ENCODE measurements around the gene ZNF511. TPM values are rescaled to one million over a fixed set of nuclear protein-coding genes. Genes with fewer than 3 reads are reported as not detected.

ZNF511 gene
- polyA plus RNA-seq, 3 donors: 33.1 to 52.8 (median 40.8) TPM

Other genes with a start within 250 kb of the ZNF511 start
- 1 to 10 TPM; 1.3 to 2.4 (median 1.9) TPM for gene ADGRA1, start 221.0 kb upstream of the ZNF511 start, polyA plus RNA-seq (ENCODE audit: insufficient read length in 3 of 3)
- 10 to 100 TPM in 2 of 3 donors, 1 to 10 TPM in 1; 7.0 to 10.3 (median 10.1) TPM for gene KNDC1, start 148.7 kb upstream of the ZNF511 start, polyA plus RNA-seq (ENCODE audit: insufficient read length in 3 of 3)
- under 1 TPM in 2 of 3 donors, not detected in 1; 0.11 to 0.19 TPM for gene UTF1, start 78.7 kb upstream of the ZNF511 start, polyA plus RNA-seq (ENCODE audit: insufficient read length in 3 of 3)
- gene VENTX, start 71.1 kb upstream of the ZNF511 start, polyA plus RNA-seq (ENCODE audit: insufficient read length in 3 of 3): under 1 TPM; 0.14 to 0.27 (median 0.25) TPM
- 1 to 10 TPM; 2.2 to 5.0 (median 4.0) TPM for gene ADAM8, start 32.0 kb upstream of the ZNF511 start, polyA plus RNA-seq (ENCODE audit: insufficient read length in 3 of 3)
- 10 to 100 TPM; 59.0 to 75.5 (median 74.7) TPM for gene TUBGCP2, start within 50 bp of the ZNF511 start, polyA plus RNA-seq (ENCODE audit: insufficient read length in 3 of 3)
- gene CALY, start 28.0 kb downstream of the ZNF511 start, polyA plus RNA-seq (ENCODE audit: insufficient read length in 3 of 3): under 1 TPM; 0.20 to 0.25 (median 0.24) TPM
- gene PRAP1, start 38.5 kb downstream of the ZNF511 start, polyA plus RNA-seq (ENCODE audit: insufficient read length in 3 of 3): 1 to 10 TPM; 5.9 to 6.5 (median 6.4) TPM
- 10 to 100 TPM; 20.8 to 25.1 (median 24.3) TPM for gene FUOM, start 49.1 kb downstream of the ZNF511 start, polyA plus RNA-seq (ENCODE audit: insufficient read length in 3 of 3)
- gene ECHS1, start 64.4 kb downstream of the ZNF511 start, polyA plus RNA-seq (ENCODE audit: insufficient read length in 3 of 3): 100 to 1,000 TPM; 143 to 155 (median 153) TPM
- gene PAOX, start 70.3 kb downstream of the ZNF511 start, polyA plus RNA-seq (ENCODE audit: insufficient read length in 3 of 3): 1 to 10 TPM; 6.7 to 8.4 (median 6.7) TPM
- 10 to 100 TPM; 65.7 to 92.6 (median 90.0) TPM for gene MTG1, start 85.2 kb downstream of the ZNF511 start, polyA plus RNA-seq (ENCODE audit: insufficient read length in 3 of 3)
- gene SPRN, start 115.7 kb downstream of the ZNF511 start, polyA plus RNA-seq (ENCODE audit: insufficient read length in 3 of 3): 1 to 10 TPM; 4.6 to 6.7 (median 6.1) TPM
- gene SCART1, start 145.0 kb downstream of the ZNF511 start, polyA plus RNA-seq (ENCODE audit: insufficient read length in 3 of 3): 1 to 10 TPM; 1.6 to 4.9 (median 3.5) TPM
- 1 to 10 TPM; 1.3 to 2.4 (median 2.4) TPM for gene CYP2E1, start 218.4 kb downstream of the ZNF511 start, polyA plus RNA-seq (ENCODE audit: insufficient read length in 3 of 3)